Small intestine (tissue), 16 donors: ENCODE measurements around the gene SHISA6. TPM values are rescaled to one million over a fixed set of nuclear protein-coding genes. Genes with fewer than 3 reads are reported as not detected.

Experiments
- DNase-seq, 2 donors: peaks; one replicate each; pipeline versions ENCODE4 v3.0.0 to v3.0.0-alpha.2; 2013
- FAIRE-seq: peaks from 2 replicates; lab custom pipeline; 2012; peaks lifted over from hg19 to GRCh38; lab: Jason Lieb, UNC
- H3K27ac ChIP-seq, 3 donors: one replicate each; pipeline ENCODE4 v1.5.1; 2013; ENCODE audit warnings: low read length in 2 of 3, mild to moderate bottlenecking in 2 of 3, control low read depth in 1 of 3, inconsistent platforms in 1 of 3, low read depth in 1 of 3, moderate library complexity in 1 of 3
- H3K27me3 ChIP-seq, 3 donors: one replicate each; pipeline ENCODE4 v1.6.1; 2013; ENCODE audit warnings: low read length in 3 of 3, inconsistent platforms in 1 of 3; ENCODE audit not compliant: control insufficient read depth in 3 of 3, insufficient read depth in 3 of 3
- H3K36me3 ChIP-seq, 3 donors: one replicate each; pipeline ENCODE4 v1.6.1; 2013; ENCODE audit warnings: low read length in 3 of 3, inconsistent platforms in 1 of 3, low read depth in 1 of 3, mild to moderate bottlenecking in 1 of 3, moderate library complexity in 1 of 3; ENCODE audit not compliant: control insufficient read depth in 3 of 3, insufficient read depth in 2 of 3
- H3K4me1 ChIP-seq, 3 donors: one replicate each; pipeline ENCODE4 v1.6.1; 2013; ENCODE audit warnings: low read length in 2 of 3, inconsistent platforms in 1 of 3, low read depth in 1 of 3, mild to moderate bottlenecking in 1 of 3, moderate library complexity in 1 of 3; ENCODE audit not compliant: control insufficient read depth in 3 of 3, insufficient read depth in 2 of 3
- H3K4me3 ChIP-seq, 3 donors: one replicate each; pipeline ENCODE4 v1.5.1; 2013; ENCODE audit warnings: low read length in 3 of 3, control low read depth in 1 of 3, inconsistent platforms in 1 of 3, low read depth in 1 of 3, mild to moderate bottlenecking in 1 of 3, moderate library complexity in 1 of 3
- H3K9me3 ChIP-seq, 2 donors: one replicate each; pipeline ENCODE4 v1.6.1; 2013; ENCODE audit warnings: low read depth in 1 of 2, low read length in 1 of 2; ENCODE audit not compliant: control insufficient read depth in 2 of 2, insufficient read depth in 1 of 2
- WGBS, 3 donors: extraction: QIAGEN DNeasy Blood & Tissue Kit; methylation state at CpG; one replicate each; pipeline ENCODE4 v1.1.7; 2013; 5-methylcytosine and 5-hydroxymethylcytosine counted together
- long read RNA-seq, 10 donors: transcript quantifications; one replicate each; lab custom pipeline, GENCODE V29; 2026
- polyA plus RNA-seq, 4 donors: library from polyadenylated mRNA; stranded (reverse) in 3 of 4; unstranded in 1 of 4; fragments of 200-250 nt in 3 of 4; fragments of 120-200 nt in 1 of 4; gene quantifications; one replicate each; pipeline versions ENCODE4 v1.2.1 to v1.2.3, GENCODE V29; 2013
- donor health status: healthy with polysubstance abuse.
- donor health status: control.
- donor health status: control.
- donor health status: Bipolar disorder and iron deficiency.
- donor health status: healthy.

Gene SHISA6
- under 1 TPM in 2 of 4 donors, not detected in 2; 0.04 to 0.24 TPM for polyA plus RNA-seq
- long read RNA-seq, donor 1: 0 reads
- long read RNA-seq, donor 2: 0 reads
- long read RNA-seq, donor 3: 0 reads
- long read RNA-seq, donor 4: 0 reads
- long read RNA-seq, donor 5: 0 reads
- long read RNA-seq, donor 6: 0 reads
- long read RNA-seq, donor 7: 0 reads
- long read RNA-seq, donor 8: 0 reads
- long read RNA-seq, donor 9: 0 reads
- long read RNA-seq, donor 10: 0 reads

DNA sequence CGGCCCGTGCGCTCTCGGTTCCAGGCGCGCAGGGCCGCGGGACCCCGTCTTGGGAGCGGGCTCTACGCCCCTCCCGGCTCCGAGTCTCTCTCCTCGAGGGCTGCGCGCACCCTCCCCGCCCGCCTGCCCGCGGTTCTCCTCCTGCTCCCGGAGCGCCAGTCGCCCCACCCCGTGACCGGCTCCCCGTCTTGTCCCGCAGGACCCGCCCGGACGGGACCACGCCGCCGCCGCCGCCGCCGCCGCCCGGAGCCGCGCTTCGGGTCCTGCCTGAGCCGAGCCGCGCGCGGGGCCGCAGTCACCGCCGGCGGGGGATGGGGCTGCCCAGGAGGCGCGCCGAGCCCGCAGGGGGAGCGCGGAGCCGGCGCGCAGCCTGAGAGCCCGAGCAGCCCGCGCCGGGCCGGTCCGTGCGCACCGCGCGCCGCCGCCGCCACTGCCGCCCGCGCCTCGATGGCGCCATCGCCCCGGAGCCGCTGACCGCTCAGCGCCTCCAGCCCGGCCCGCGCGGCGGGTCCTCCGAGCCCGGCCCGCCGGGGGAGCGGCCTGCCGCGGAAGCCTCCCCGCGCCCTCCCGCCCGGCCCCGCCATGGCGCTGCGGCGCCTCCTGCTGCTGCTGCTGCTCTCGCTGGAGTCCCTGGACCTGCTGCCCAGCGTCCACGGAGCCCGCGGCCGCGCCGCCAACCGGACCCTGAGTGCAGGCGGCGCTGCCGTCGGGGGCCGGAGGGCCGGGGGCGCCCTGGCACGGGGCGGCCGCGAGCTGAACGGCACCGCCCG lies at the start of gene SHISA6:
SHISA6 (plus strand) TSS at position 373 of the 770 bp plus-strand sequence.
- H3K27me3 ChIP-seq: peaks cover 13 to 48% (median 23%) of the 10 kb centered on the region in 3 donors
- H3K9me3 ChIP-seq: no peaks in the 10 kb centered on the region
- DNase-seq (peak in 1 of 2 donors; percentile 6), FAIRE-seq (no peak)
- H3K27ac ChIP-seq: no peak within 1 kb of the TSS
- 4 to 9% (median 6%) methylated on average over 26 to 126 of the region's 126 CpGs for WGBS, 3 donors
- H3K36me3 ChIP-seq: no peaks in the 10 kb centered on the region
- no peaks in the 10 kb centered on the region for H3K4me1 ChIP-seq
- H3K4me3 ChIP-seq: peak within 1 kb of the TSS in 1 of 3 donors; percentile 27

DNA sequence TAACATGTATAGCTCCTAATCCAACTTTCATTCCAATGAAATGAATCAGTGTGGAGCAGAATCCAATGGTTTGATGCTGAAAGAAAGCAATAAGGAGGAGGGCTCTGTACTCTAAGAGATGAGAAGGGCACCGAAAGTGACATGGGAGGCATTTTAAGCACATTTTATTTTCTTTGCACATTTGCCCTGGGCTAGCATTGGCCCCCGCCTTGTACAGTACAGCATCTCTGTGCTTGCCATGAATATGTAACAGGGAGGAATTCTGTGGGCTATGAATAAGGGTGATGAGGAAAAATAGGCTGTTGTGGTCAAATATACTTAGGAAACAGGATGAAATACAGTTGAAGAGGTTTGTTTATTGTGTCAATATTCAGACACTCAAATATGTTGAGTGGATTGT lies 45.2 kb upstream of the SHISA6 start:
- H3K4me3 ChIP-seq: no peak overlapping the region
- H3K9me3 ChIP-seq: no peaks in the 10 kb centered on the region
- no peaks in the 10 kb centered on the region for H3K36me3 ChIP-seq
- DNase-seq (no peak), FAIRE-seq (no peak)
- no peak overlapping the region for H3K27ac ChIP-seq
- no peaks in the 10 kb centered on the region for H3K4me1 ChIP-seq
- WGBS, 3 donors: 77 to 88% (median 82%) methylated on average over 2 of the region's 2 CpGs
- no peaks in the 10 kb centered on the region for H3K27me3 ChIP-seq

DNA sequence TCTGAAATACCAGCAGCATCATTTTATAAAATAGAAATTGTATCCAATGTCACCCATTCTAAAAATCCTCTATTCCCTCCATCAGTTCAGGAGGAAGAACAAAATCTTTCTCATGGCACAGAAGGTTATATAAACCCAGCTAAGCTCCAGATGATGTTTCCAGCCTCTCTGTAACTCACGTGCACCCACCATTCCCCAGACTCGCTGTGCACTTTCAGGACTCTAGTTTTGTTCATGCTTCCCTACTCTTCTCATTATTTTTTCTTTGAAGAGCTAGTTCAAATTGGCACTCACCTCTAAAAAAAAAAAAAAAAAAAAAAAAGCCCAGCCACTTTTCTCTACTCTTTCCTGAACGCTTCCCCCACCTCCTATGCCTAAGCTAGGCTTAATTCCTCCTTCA lies 36.0 kb upstream of the SHISA6 start:
- Histone ChIP-seq H3K4me3 (no peak overlapping the region), H3K36me3 (no peaks in the 10 kb centered on the region), H3K9me3 (peaks cover 0 to 3% of the 10 kb centered on the region in 2 donors), H3K27me3 (no peaks in the 10 kb centered on the region), H3K27ac (no peak overlapping the region), H3K4me1 (no peaks in the 10 kb centered on the region)
- DNase-seq (no peak), FAIRE-seq (no peak)
- WGBS, 3 donors: 67 to 70% (median 68%) methylated on average over 3 of the region's 3 CpGs

DNA sequence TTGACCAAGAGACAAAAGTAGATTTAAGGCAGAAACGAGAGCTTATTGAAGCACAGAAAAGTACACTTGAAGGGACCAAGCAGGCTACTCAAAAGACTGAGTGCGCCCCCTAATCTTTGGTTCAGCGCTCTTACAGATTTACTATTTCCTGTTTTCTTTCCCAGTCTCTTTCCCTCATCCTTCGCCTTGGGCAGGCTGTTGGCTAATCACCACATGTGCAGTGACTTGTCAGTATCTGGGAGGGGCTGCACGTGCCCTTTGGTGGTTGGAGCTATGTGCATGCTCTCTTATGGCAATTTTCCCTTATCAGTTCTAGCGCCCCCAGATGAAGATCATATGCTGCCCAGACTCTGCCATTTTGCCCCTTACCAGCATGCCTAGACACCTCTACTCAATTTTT lies 35.4 kb upstream of the SHISA6 start:
- Histone ChIP-seq H3K27ac (no peak overlapping the region), H3K9me3 (peaks cover 0 to 3% of the 10 kb centered on the region in 2 donors), H3K36me3 (no peaks in the 10 kb centered on the region), H3K4me3 (no peak overlapping the region), H3K4me1 (no peaks in the 10 kb centered on the region), H3K27me3 (no peaks in the 10 kb centered on the region)
- DNase-seq (no peak), FAIRE-seq (no peak)
- 61 to 73% (median 66%) methylated on average over 6 of the region's 6 CpGs for WGBS, 3 donors

DNA sequence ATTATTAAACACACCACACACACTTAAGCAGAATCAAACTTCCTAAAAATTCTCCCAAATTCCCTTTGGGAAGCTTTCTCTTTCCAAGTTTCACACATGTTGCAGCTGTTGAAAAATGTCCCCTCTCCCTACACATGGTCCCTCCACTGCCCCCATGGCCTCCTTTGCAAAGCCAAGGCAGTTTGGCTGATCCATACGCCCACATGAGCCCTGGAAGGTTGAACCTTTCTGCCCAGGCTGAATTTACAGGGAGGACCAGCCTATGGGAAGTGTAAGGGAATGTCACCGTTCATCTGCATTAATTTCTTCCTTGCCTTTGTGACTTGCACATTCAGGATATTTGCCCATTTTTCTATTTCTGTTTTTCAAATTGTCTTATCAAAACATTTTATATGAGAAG lies 31.1 kb upstream of the SHISA6 start:
- FAIRE-seq: no peak
- Histone ChIP-seq H3K27ac (no peak overlapping the region), H3K9me3 (peaks cover 0 to 3% of the 10 kb centered on the region in 2 donors), H3K36me3 (no peaks in the 10 kb centered on the region), H3K27me3 (no peaks in the 10 kb centered on the region), H3K4me1 (no peaks in the 10 kb centered on the region), H3K4me3 (no peak overlapping the region)
- DNase-seq: no peak
- WGBS, 3 donors: 58 to 74% (median 68%) methylated on average over 2 of the region's 2 CpGs

DNA sequence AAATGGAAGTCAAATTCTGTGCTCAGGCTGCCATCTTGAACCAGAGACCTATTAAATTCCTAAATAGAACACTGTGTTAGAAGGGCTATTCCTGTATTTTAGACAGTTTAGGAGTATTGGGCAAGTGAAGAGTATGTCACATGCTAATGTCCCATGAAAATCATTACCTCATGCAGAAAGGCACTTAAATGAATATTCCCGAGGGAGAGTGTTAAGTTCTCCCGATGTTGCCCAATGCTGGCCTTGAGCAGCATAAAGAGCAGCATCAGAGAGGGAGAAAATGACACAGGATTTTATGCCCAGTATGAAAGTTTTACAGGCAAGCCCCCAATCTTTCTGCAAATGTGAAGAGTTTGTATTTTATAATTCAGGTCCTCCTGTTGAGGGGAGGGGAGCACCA lies 28.2 kb upstream of the SHISA6 start:
- H3K36me3 ChIP-seq: no peaks in the 10 kb centered on the region
- no peaks in the 10 kb centered on the region for H3K4me1 ChIP-seq
- WGBS, 3 donors: 87 to 91% (median 90%) methylated on average over 2 of the region's 2 CpGs
- no peak for DNase-seq
- no peaks in the 10 kb centered on the region for H3K27me3 ChIP-seq
- no peak overlapping the region for H3K4me3 ChIP-seq
- H3K27ac ChIP-seq: no peak overlapping the region
- peaks cover 0 to 2% of the 10 kb centered on the region in 2 donors for H3K9me3 ChIP-seq
- FAIRE-seq: no peak

DNA sequence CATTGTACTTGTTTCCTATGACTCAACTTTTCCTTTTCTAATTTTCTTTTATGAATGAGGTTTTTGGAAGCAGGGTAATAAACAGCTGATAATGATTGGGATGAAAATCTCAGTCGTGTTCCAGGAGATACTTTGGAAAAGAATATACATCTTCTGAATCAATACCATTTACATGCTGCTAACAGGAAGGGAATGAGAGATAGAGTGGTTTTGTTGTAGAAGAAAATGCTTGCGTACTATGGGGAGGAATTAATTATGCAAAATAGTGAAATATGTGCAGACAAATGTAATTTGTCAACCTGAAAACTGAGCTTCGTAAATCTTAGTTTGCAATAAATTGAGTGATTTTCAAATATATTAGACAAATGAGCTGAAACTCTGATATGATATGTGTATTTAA lies 24.0 kb upstream of the SHISA6 start:
- H3K27ac ChIP-seq: no peak overlapping the region
- H3K4me1 ChIP-seq: no peaks in the 10 kb centered on the region
- 72 to 77% (median 74%) methylated on average over 3 of the region's 3 CpGs for WGBS, 3 donors
- H3K27me3 ChIP-seq: no peaks in the 10 kb centered on the region
- no peaks in the 10 kb centered on the region for H3K36me3 ChIP-seq
- no peaks in the 10 kb centered on the region for H3K9me3 ChIP-seq
- H3K4me3 ChIP-seq: no peak overlapping the region
- no peak for FAIRE-seq
- no peak for DNase-seq

DNA sequence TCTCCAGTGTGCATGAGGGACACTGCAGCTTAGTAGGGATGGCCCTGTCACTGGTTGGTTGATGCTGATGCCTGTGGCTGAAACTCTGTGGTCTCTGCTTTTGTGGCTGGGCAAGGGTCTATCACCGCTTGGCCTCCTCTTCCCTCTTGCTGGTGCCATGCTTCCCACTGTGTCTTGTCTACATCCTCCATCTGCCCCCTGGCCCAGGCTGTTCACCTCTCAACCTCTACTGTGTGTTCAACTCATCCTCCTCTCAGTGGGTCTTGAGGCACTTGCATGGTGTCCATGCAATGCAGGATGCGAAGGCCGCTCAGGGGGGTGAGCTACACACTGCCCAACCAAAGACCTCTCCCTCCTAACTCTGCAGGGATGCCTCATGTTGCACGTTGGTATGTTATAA lies 19.8 kb upstream of the SHISA6 start:
- DNase-seq (no peak), FAIRE-seq (no peak)
- no peak overlapping the region for H3K27ac ChIP-seq
- H3K4me1 ChIP-seq: no peaks in the 10 kb centered on the region
- H3K36me3 ChIP-seq: no peaks in the 10 kb centered on the region
- 78 to 89% (median 80%) methylated on average over 4 of the region's 4 CpGs for WGBS, 3 donors
- no peaks in the 10 kb centered on the region for H3K9me3 ChIP-seq
- no peaks in the 10 kb centered on the region for H3K27me3 ChIP-seq
- H3K4me3 ChIP-seq: no peak overlapping the region
